HEK293 (cell line): ENCODE measurements around the gene DCLRE1C.
A peak's percentile ranks its signal among the peaks of the same experiment; 100 is the strongest.

Source experiments
- BCL11B ChIP-seq: fragments of 450-650 bp; formaldehyde crosslinking; IDR thresholded peaks from 2 replicates; pipeline ENCODE4 v1.5.1; 2016; ENCODE audit warnings: low read depth, missing biosample characterization, missing genetic modification characterization
- BCL6B ChIP-seq: fragments of 450-650 bp; formaldehyde crosslinking; IDR thresholded peaks from 2 replicates; pipeline ENCODE4 v1.5.1; 2017; ENCODE audit warnings: missing biosample characterization, missing genetic modification characterization
- HOXA7 ChIP-seq: sonication (generic); formaldehyde crosslinking; IDR thresholded peaks from 2 replicates; pipeline ENCODE4 v1.8.1; 2022; ENCODE audit warnings: missing genetic modification reagents, borderline replicate concordance
- KLF10 ChIP-seq: fragments of 450-650 bp; IDR thresholded peaks from 2 replicates; pipeline ENCODE4 v1.5.1; 2018; ENCODE audit warnings: missing biosample characterization, mild to moderate bottlenecking, missing genetic modification characterization
- OVOL3 ChIP-seq: fragments of 450-650 bp; formaldehyde crosslinking; IDR thresholded peaks from 2 replicates; pipeline ENCODE4 v1.5.1; 2016; ENCODE audit warnings: missing biosample characterization, missing genetic modification characterization
- PRDM1 ChIP-seq: fragments of 450-650 bp; formaldehyde crosslinking; IDR thresholded peaks from 2 replicates; pipeline ENCODE4; 2016; ENCODE audit warnings: missing biosample characterization, missing genetic modification characterization
- REST ChIP-seq: fragments of 450-650 bp; formaldehyde crosslinking; IDR thresholded peaks from 2 replicates; pipeline ENCODE4 v1.5.1; 2016; ENCODE audit warnings: missing biosample characterization, missing genetic modification characterization
- SP2 ChIP-seq: fragments of 450-650 bp; formaldehyde crosslinking; IDR thresholded peaks from 2 replicates; pipeline ENCODE4 v1.5.1; 2016; ENCODE audit warnings: missing biosample characterization, missing genetic modification characterization
- ZBTB11 ChIP-seq: fragments of 450-650 bp; formaldehyde crosslinking; conservative IDR thresholded peaks from 2 replicates; pipeline ENCODE4 v1.5.1; 2016; ENCODE audit warnings: low read depth, missing biosample characterization, missing genetic modification characterization
- ZBTB26 ChIP-seq: fragments of 450-650 bp; formaldehyde crosslinking; optimal IDR thresholded peaks from 2 replicates; pipeline ENCODE3; 2016; ENCODE audit warnings: missing biosample characterization, mild to moderate bottlenecking, missing genetic modification characterization
- ZEB2 ChIP-seq: fragments of 450-650 bp; formaldehyde crosslinking; IDR thresholded peaks from 2 replicates; pipeline ENCODE4 v1.5.1; 2016; ENCODE audit warnings: missing biosample characterization, missing genetic modification characterization
- ZNF157 ChIP-seq: fragments of 450-650 bp; formaldehyde crosslinking; IDR thresholded peaks from 2 replicates; pipeline ENCODE4 v1.5.1; 2016; ENCODE audit warnings: missing biosample characterization, missing genetic modification characterization
- ZNF18 ChIP-seq: fragments of 450-650 bp; formaldehyde crosslinking; IDR thresholded peaks from 2 replicates; pipeline ENCODE4 v1.5.1; 2016; ENCODE audit warnings: missing biosample characterization, missing genetic modification characterization
- ZNF184 ChIP-seq: fragments of 450-650 bp; IDR thresholded peaks from 2 replicates; pipeline ENCODE4 v1.5.1; 2018; ENCODE audit warnings: missing biosample characterization, mild to moderate bottlenecking, missing genetic modification characterization
- ZNF202 ChIP-seq: fragments of 450-650 bp; formaldehyde crosslinking; IDR thresholded peaks from 2 replicates; pipeline ENCODE4 v1.5.1; 2016; ENCODE audit warnings: missing biosample characterization, missing genetic modification characterization, borderline replicate concordance
- ZNF350 ChIP-seq: fragments of 450-650 bp; formaldehyde crosslinking; IDR thresholded peaks from 2 replicates; pipeline ENCODE4 v1.5.0; 2017; ENCODE audit warnings: missing biosample characterization, mild to moderate bottlenecking, missing genetic modification characterization
- ZNF366 ChIP-seq: fragments of 450-650 bp; formaldehyde crosslinking; conservative IDR thresholded peaks from 2 replicates; pipeline ENCODE4 v1.5.1; 2016; ENCODE audit warnings: missing biosample characterization, missing genetic modification characterization
- ZNF391 ChIP-seq: fragments of 450-650 bp; formaldehyde crosslinking; IDR thresholded peaks from 2 replicates; pipeline ENCODE4 v1.5.1; 2016; ENCODE audit warnings: low read depth, missing biosample characterization, missing genetic modification characterization, borderline replicate concordance
- ZNF394 ChIP-seq: fragments of 450-650 bp; formaldehyde crosslinking; IDR thresholded peaks from 2 replicates; pipeline ENCODE4 v1.5.1; 2016; ENCODE audit warnings: missing biosample characterization, missing genetic modification characterization, mild to moderate bottlenecking, moderate library complexity, borderline replicate concordance
- ZNF449 ChIP-seq: fragments of 450-650 bp; formaldehyde crosslinking; IDR thresholded peaks from 2 replicates; pipeline ENCODE4 v1.5.1; 2017; ENCODE audit warnings: missing biosample characterization, mild to moderate bottlenecking, missing genetic modification characterization, moderate library complexity
- ZNF530 ChIP-seq: fragments of 450-650 bp; formaldehyde crosslinking; IDR thresholded peaks from 2 replicates; pipeline ENCODE4 v1.5.1; 2016; ENCODE audit warnings: low read depth, missing biosample characterization, missing genetic modification characterization
- ZNF558 ChIP-seq: fragments of 450-650 bp; formaldehyde crosslinking; IDR thresholded peaks from 2 replicates; pipeline ENCODE4 v1.5.1; 2016; ENCODE audit warnings: missing biosample characterization, missing genetic modification characterization
- ZNF585B ChIP-seq: fragments of 450-650 bp; formaldehyde crosslinking; IDR thresholded peaks from 2 replicates; pipeline ENCODE4 v1.5.1; 2016; ENCODE audit warnings: missing biosample characterization, missing genetic modification characterization
- ZNF677 ChIP-seq: fragments of 450-650 bp; IDR thresholded peaks from 2 replicates; pipeline ENCODE4 v1.5.0; 2018; ENCODE audit warnings: missing biosample characterization, mild to moderate bottlenecking, missing genetic modification characterization, moderate library complexity
- ZNF707 ChIP-seq: fragments of 450-650 bp; formaldehyde crosslinking; IDR thresholded peaks from 2 replicates; pipeline ENCODE4 v1.5.1; 2016; ENCODE audit warnings: missing biosample characterization, missing genetic modification characterization
- ZNF777 ChIP-seq: fragments of 450-650 bp; formaldehyde crosslinking; IDR thresholded peaks from 2 replicates; pipeline ENCODE4 v1.5.1; 2017; ENCODE audit warnings: missing biosample characterization, missing genetic modification characterization, borderline replicate concordance
- ZNF843 ChIP-seq: fragments of 450-650 bp; formaldehyde crosslinking; IDR thresholded peaks from 2 replicates; pipeline ENCODE4 v1.5.1; 2016; ENCODE audit warnings: missing biosample characterization, missing genetic modification characterization

DCLRE1C gene

GRCh38 chr10:14878266-14879123, 75.4 kb downstream of the DCLRE1C start, which contains the start of gene SUV39H2 (continued):
- peak; percentile 90 for TF ChIP-seq ZBTB11 (tag by site-specific recombination)
- TF ChIP-seq BCL11B (tag by site-specific recombination): no peak; the same call in 1 of the 2 replicates
- no peak for TF ChIP-seq BCL6B (tag by site-specific recombination)
- TF ChIP-seq ZNF391 (tag by site-specific recombination): no peak
- TF ChIP-seq ZNF777 (tag by site-specific recombination): no peak
- peak; percentile 84 for TF ChIP-seq ZBTB26 (tag by site-specific recombination)
- TF ChIP-seq OVOL3 (tag by site-specific recombination): peak; percentile 40; the same call in 1 of the 2 replicates
- no peak for TF ChIP-seq ZNF585B (tag by site-specific recombination)
- TF ChIP-seq ZNF202 (tag by site-specific recombination): no peak
- no peak for TF ChIP-seq ZNF184 (tag by site-specific recombination)
- peak; percentile 94 for TF ChIP-seq KLF10 (tag by site-specific recombination)
- TF ChIP-seq PRDM1 (tag by site-specific recombination): no peak
- peak; percentile 87; the same call in 1 of the 2 replicates for TF ChIP-seq ZEB2
- no peak for TF ChIP-seq ZNF366 (tag by site-specific recombination)
- TF ChIP-seq ZNF157: no peak
- no peak for TF ChIP-seq ZNF449
- TF ChIP-seq ZNF394 (tag by site-specific recombination): peak; percentile 94
- TF ChIP-seq SP2: peak; percentile 60
- TF ChIP-seq ZNF677 (tag by site-specific recombination): 0 out of 2 replicates have a peak, but pooled peaks have one; percentile 3
- TF ChIP-seq ZNF558: no peak
- TF ChIP-seq ZNF843 (tag by site-specific recombination): no peak
- TF ChIP-seq ZNF18: no peak
- no peak for TF ChIP-seq ZNF530
- peak; percentile 90 for TF ChIP-seq REST (tag by site-specific recombination)
- no peak for TF ChIP-seq HOXA7 (CRISPR knock-in tag)
- no peak for TF ChIP-seq ZNF707 (tag by site-specific recombination)
- TF ChIP-seq ZNF350 (tag by site-specific recombination): no peak
